HG03135 (cell line): ENCODE results near the gene PAEP.

Experiments used
- ATAC-seq: cut with Tn5 transposase; IDR thresholded peaks from one replicate; pipeline ENCODE4 v1.9.1; 2021; ENCODE audit warnings: mild to moderate bottlenecking, moderate library complexity; ENCODE audit not compliant: unreplicated experiment

Gene PAEP

GRCh38 chr9:135590486-135591079 lies 29.0 kb downstream of the PAEP start:
- no peak for ATAC-seq

- no peak for ATAC-seq
Measured at GRCh38 chr9:135591506-135592330, 30.2 kb downstream of the PAEP start.

- no peak for ATAC-seq
Measured at GRCh38 chr9:135592331-135592590, 30.7 kb downstream of the PAEP start.

- no peak for ATAC-seq
Measured at GRCh38 chr9:135592625-135593024, 31.1 kb downstream of the PAEP start.

GRCh38 chr9:135596211-135596610 lies 34.7 kb downstream of the PAEP start:
- no peak for ATAC-seq

DNA sequence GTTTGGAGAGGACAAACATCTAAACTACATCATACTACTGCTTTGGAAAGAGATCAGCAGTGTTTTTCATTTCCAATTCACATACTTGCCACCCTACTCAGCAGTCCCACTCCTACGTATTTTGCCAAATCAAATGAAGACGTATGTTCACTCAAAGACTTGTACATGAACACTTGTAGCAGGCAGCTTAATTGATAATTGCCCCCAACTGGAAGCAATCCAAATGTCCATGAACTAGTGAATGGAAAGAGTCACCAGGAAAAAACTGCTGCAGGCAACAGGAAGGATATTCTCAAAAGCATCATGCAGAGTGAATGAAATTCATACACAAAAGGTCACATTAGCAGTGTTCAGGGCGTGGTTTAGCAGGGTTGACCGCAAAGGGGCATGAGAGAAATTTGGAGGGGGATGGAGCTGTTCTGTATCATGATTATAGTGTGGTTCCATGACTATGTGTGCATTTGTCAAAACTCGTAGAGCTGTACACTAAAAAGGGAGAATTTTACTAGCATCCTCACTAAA lies 38.8 kb downstream of the PAEP start:
- ATAC-seq: no peak

GRCh38 chr9:135601988-135602387 lies 40.4 kb downstream of the PAEP start:
- no peak for ATAC-seq

GRCh38 chr9:135602789-135603481 lies 41.4 kb downstream of the PAEP start:
- ATAC-seq: no peak

DNA sequence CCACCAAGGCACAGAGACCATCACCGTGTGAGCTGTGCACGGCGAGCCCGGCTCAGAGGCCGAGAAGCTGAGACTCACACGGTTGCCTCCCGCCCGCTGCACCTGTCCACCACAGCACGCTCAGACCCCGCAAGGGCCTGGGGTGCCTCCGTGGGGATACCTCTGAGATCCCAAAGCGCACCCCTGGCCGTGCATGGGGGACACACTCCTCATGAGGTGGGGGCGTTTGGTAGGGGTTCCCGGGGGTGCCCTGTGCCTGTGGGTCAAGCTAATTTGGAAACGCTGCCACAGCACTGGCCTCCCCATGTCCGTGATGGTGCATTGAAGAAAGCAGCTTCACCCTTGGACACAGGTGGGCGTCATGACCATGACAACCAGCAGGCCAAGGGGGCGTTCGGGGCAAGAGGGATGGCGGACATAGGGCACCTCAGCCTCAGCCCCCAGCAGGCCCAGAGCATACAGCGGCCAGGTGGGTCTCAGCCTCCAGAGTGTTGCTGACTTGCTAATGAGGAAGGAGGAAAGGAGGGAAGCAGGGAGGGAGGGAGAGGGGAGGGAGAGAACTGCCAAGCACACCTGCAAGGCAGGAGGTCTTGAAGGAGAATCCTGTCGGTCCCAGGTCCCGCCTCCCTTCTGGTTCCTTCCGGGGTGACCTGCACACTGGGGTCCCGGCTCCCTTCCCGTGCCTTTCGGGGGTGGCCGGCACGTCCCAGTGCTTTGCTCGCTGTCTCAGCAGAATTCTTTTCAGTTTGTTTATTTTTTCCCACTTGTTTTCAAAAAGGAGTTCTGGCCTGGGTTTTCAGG lies 43.1 kb downstream of the PAEP start:
- ATAC-seq: no peak

- ATAC-seq: no peak
Measured at GRCh38 chr9:135605238-135605781, 43.8 kb downstream of the PAEP start.

DNA sequence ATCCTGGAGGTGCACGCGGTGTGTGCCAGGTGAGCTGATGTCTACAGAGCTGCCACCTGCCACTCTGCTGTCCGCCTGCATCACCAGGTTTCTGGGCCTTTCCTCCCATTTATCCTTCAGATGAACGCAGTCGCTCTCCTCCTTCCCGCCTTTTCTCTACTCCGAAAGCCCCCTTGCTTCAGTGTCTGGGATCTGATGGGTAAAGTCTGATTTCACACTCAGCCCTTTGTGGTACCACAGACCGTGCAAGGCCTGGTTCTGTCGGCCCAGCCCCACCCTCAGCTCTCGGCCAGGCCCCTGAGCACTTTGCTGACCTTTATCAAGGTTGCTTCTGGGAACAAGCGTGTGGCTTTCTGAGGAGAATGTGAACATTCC lies 45.3 kb downstream of the PAEP start:
- ATAC-seq: no peak

GRCh38 chr9:135607401-135608293 lies 46.1 kb downstream of the PAEP start:
- ATAC-seq: no peak

GRCh38 chr9:135608294-135608998 lies 46.9 kb downstream of the PAEP start:
- no peak for ATAC-seq

GRCh38 chr9:135608999-135609317 lies 47.4 kb downstream of the PAEP start:
- no peak for ATAC-seq

GRCh38 chr9:135609366-135609955 lies 47.9 kb downstream of the PAEP start:
- no peak for ATAC-seq

GRCh38 chr9:135610290-135611141 lies 49.0 kb downstream of the PAEP start:
- no peak for ATAC-seq

- ATAC-seq: no peak
Measured at GRCh38 chr9:135611142-135611874, 49.8 kb downstream of the PAEP start.

GRCh38 chr9:135611875-135612209 lies 50.3 kb downstream of the PAEP start:
- no peak for ATAC-seq
